Myocyte (in vitro differentiated cells): ENCODE results near the gene CES2. TPM values are rescaled to one million over a fixed set of nuclear protein-coding genes. Genes with fewer than 3 reads are reported as not detected.
"Not testable (repeated sequence)": the region's sequence is repeated elsewhere in the genome, so short reads cannot be mapped to it uniquely, and the experiment has no call there.

Experiments
- DNase-seq: peaks from one replicate; pipeline ENCODE4 v3.0.0-alpha.2; 2012; ENCODE audit warnings: low read depth
- total RNA-seq: library from RNA; depleted of rRNA; stranded (reverse); fragments of >200 nt; gene quantifications from 2 replicates; pipeline ENCODE4 v1.2.3, GENCODE V29; 2014

CES2 gene
- total RNA-seq, 1 donor from 2014 or later = 81.0 TPM

DNA sequence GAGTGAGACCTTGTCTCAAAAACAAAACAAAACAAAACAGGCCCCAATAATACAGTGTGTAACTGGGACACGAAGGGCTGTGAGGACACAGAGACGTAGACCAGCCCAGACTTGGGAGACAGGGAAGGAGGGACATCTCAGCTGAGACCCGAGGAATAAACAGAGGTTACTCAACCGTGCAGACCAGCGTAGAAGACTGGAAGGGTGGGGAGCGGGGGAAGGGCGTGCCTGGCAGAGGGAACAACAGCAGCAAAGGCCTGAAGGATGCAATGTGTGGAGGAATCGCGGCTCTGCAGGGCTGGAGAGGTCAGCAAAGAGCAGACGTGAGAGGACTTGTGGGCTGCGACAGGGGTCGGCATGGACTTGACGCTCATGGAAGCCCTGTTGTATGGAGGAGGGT is 41.4 kb downstream of the CES2 start:
- no peak for DNase-seq

DNA sequence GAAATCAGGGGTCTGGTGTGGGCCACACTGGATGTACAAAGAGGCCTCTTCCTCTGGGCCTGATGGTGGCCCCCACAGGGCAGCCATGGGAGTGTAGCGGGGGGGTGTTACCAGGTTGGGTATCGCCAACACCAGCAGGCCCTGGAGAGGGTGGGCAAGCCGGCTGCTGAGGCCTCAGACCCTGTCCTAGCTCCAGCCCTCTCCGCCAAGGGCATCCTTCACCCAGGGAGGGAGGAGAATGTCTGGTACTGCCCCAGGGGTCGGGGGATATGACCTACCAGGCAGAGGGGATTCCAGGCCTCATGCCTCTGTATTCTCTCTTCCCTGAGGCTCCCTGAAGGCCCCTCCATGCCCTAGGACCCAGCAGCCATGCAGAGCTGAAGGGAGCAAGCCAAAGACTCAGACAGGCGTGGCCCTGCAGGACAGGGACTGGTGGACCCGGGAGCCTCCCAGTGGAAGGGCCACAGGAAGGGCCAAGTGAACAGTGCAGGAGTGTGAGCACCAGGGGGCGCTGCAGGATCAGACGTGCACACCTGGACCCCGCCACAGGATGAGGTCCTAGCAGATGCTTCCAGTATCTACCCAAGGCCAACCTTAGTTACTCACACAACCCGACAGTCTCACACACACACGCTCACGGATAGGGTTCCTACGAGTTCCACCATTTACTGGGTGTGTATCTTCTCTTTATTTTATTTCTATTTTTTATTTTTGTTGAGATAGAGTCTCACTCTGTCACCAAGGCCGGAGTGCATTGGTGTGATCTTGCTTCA is 42.2 kb downstream of the CES2 start:
- peak; percentile 82 for DNase-seq

DNA sequence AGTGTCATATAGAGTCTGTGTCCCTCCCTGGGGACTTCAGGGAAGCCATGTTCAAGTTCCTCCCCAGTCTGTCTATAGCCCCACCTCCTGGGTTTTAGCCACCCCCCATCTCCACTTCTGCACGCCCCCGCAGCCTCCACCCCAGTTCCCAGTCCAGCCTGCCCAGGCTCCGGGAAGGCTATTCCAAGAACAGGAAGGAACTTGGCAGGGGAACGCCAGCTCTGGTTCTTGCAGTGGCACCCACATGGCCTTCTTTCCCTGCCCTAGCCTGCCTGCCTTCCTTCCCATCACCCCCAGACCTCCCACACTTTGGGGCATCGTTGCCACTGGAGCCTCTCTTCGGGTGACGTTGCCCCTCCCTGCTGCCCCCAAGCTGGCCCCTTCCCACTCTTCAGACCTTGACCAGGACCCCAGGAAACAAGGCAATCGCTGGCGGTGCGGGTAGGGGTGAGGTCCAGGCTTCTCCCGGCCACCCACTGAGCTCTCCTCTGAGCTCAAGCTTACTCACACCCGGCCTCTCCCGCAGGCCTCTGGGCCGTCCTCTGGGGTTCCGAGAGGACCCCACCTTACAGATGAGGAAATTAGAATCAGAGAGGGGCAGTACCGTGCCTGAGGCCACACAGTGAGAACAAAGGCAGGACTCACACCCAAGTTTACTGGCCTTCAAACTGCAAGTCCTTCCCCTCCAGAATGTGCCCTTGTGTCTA is 43.8 kb downstream of the CES2 start:
- DNase-seq = no peak

DNA sequence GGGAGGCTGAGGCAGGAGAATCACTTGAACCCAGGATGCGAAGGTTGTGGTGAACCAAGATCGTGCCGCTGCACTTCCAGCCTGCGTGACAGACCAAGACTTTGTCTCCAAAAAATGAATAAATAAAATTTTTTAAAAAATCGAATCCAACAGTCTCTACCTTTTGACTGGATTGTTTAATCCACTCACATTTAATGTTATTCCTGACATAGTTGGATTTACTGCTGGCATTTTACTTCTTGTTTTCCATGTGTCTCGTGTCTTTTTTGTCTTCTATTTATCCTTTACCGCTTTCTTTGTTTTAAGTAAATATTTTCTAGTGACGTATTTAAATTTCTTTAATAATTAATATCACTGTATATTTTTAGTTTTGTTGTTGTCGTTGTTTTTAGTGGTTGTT is 47.7 kb downstream of the CES2 start:
- DNase-seq = no peak

DNA sequence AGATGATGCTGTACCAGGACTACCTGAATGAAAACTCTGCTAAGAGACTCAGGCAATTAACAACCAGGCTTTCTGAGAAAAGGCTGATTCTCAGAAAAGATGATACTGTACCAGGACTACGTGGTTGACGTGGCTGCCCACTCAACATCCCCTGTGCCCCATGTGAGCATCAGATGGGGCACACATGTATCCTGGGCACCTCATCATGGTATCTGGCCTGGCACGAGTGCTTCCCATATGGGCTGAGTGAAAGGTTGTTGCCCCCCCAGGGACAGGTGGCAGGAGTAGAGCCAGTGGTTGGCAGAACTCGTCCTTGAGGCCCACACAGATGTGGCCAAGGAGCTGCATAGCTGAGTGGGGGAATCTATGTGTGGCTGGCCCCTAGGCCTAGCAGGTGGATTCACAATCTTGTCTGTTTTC is 49.6 kb downstream of the CES2 start:
- DNase-seq = no peak

DNA sequence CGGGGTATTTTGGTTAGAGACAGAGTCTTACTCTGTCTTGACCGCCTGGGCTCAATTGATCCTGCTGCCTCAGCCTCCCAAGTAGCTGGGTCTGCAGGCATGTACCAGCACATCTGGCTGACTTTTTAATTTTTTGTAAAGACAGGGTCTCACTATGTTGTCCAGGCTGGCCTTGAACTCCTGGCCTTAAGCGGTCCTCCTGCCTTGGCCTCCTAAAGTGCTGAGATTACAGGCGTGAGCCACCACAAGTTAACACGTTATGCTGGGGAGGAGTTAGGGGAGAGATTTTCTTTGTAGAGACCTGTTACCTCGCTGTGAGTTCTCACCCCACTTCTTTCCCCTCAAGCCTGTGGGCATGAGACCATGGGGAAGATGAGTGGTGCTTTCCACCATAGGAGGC is 51.2 kb downstream of the CES2 start:
- DNase-seq = no peak

DNA sequence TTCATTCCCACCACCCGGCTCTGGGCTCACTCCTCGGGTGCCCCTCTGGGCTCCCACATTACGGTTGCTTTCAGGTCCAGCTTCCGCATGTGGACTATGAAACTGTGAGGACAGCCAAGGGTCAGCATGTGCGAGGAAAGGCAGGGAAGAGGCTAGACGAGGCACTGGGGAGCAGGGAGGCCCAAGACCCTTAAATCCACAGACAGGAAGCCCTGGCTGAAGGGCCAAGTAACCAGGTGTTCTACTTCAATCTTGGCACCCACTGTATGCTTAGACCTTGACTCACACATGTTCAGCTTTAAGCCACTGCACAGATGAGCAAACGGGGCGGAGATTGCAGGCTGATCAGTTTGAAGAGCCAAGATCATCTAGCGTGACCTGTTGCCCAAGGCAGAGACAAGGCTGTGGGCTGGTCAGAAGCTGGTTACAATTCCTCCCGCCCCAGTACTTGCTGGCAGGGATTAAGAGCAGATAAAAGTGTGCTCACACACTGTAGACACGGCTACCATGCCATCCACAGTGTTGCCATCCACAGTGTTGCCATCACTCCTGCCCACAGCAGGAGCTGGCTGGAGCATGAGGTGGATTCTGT is 53.0 kb downstream of the CES2 start, which contains the start of gene CES4A:
Gene CES4A, plus strand, starts transcription at position 393 of the 592 bp plus-strand sequence. Its CDS starts 184 bp downstream, at position 577.
- DNase-seq = no peak

DNA sequence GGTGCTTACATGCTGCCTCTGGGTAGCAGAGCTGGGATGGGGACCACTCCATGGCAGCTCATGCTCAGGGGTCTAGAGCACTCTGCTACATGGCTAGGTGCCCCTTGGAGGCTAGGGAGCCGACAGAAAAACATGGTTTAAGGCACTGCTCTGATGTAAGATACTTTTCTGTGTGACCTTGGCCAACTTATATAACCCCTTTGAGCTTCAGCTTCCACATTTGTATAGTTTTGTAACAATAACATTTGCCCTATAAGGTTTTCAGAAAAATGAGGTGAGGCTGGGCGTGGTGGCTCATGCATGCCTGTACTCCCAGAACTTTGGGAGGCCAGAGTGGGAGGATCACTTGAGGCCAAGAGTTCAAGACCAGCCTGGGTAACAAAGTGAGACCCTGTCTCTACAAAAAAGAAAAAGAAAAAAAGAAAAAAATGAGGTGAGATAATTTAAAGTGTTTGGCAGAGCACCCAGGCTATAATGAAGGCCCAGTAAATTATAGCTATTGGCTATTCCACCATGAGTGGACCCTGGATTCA is 56.3 kb downstream of the CES2 start:
- DNase-seq = no peak

DNA sequence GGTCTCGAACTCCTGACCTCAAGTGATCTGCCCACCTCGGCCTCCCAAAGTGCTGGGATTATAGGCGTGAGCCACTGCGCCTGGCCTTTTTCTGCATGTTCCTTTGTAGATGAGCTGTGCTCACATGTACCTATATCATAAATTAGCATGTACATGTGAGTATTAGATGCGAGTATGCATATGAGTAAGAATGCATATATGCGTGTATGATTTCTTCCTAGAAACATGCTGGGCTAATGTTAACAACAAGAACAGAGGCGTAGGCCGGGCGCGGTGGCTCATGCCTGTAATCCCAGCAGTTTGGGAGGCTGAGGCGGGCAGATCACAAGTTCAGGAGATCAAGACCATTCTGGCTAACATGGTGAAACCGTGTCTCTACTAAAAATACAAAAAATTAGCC is 58.2 kb downstream of the CES2 start:
- DNase-seq = not testable (repeated sequence)

Other genes starting within 250 kb of the CES2 start
- gene CMTM4, start 238.8 kb upstream of the CES2 start, total RNA-seq = 10.7 and 10.9 TPM in 2 replicates
- 108 and 137 TPM in 2 replicates for gene DYNC1LI2, start 183.9 kb upstream of the CES2 start, total RNA-seq
- gene TERB1, start 133.9 kb upstream of the CES2 start, total RNA-seq = not detected in 2 replicates
- 57.6 and 65.4 TPM in 2 replicates for gene NAE1, start 104.5 kb upstream of the CES2 start, total RNA-seq
- gene CA7, start 91.1 kb upstream of the CES2 start, total RNA-seq = 3.4 and 4.2 TPM in 2 replicates
- 3.5 and 4.6 TPM in 2 replicates for gene PDP2, start 55.0 kb upstream of the CES2 start, total RNA-seq
- 1.1 TPM in 1 of 2 replicates, not detected in the other for gene CDH16, start 16.6 kb upstream of the CES2 start, total RNA-seq
- 26.3 and 60.5 TPM in 2 replicates for gene RRAD, start 10.0 kb upstream of the CES2 start, total RNA-seq
- 168 and 235 TPM in 2 replicates for gene CIAO2B, start 1.1 kb upstream of the CES2 start, total RNA-seq
- 1.7 and 1.9 TPM in 2 replicates for gene CES3, start 25.8 kb downstream of the CES2 start, total RNA-seq
- gene CES4A, start 53.1 kb downstream of the CES2 start, total RNA-seq = 0.10 and 0.19 TPM in 2 replicates
- gene CBFB, start 93.6 kb downstream of the CES2 start, total RNA-seq = 54.1 and 75.1 TPM in 2 replicates
- 22.4 and 30.7 TPM in 2 replicates for gene PHAF1, start 174.4 kb downstream of the CES2 start, total RNA-seq
- gene B3GNT9, start 215.5 kb downstream of the CES2 start, total RNA-seq = 56.1 and 57.4 TPM in 2 replicates
- 19.1 and 21.0 TPM in 2 replicates for gene TRADD, start 224.4 kb downstream of the CES2 start, total RNA-seq
- 39.3 and 46.4 TPM in 2 replicates for gene FBXL8, start 224.4 kb downstream of the CES2 start, total RNA-seq
- 20.9 and 29.3 TPM in 2 replicates for gene HSF4, start 229.2 kb downstream of the CES2 start, total RNA-seq
- gene NOL3, start 235.0 kb downstream of the CES2 start, total RNA-seq = 70.9 and 86.5 TPM in 2 replicates
- 27.2 and 28.6 TPM in 2 replicates for gene MATCAP1, start 248.4 kb downstream of the CES2 start, total RNA-seq